Brain microvascular endothelial cell (primary cell): ENCODE data around the gene VTI1A.

ENCODE experiments used
- DNase-seq: peaks from one replicate; pipeline ENCODE4 v3.0.0-alpha.2; 2020
- H3K27ac ChIP-seq: fragments of 250-450 bp; sonication (Bioruptor Pico); 2 replicates; pipeline ENCODE4 v1.5.1; 2020; ENCODE audit warnings: mild to moderate bottlenecking, moderate library complexity
- H3K27me3 ChIP-seq: fragments of 250-450 bp; sonication (Bioruptor Pico); replicated peaks from 2 replicates; pipeline ENCODE4 v1.5.1; 2020; ENCODE audit warnings: mild to moderate bottlenecking
- H3K36me3 ChIP-seq: fragments of 250-450 bp; sonication (Bioruptor Pico); replicated peaks from 2 replicates; pipeline ENCODE4 v1.5.1; 2020; ENCODE audit warnings: mild to moderate bottlenecking
- H3K4me3 ChIP-seq: 2 replicates; pipeline ENCODE4 v1.5.1; 2011; ENCODE audit warnings: low read depth, mild to moderate bottlenecking, control low read depth, low read length, moderate library complexity
- CTCF ChIP-seq: IDR thresholded peaks from 2 replicates; pipeline ENCODE4 v1.5.1; 2011; ENCODE audit warnings: low read depth, mild to moderate bottlenecking, moderate library complexity, low read length, control low read depth, inconsistent platforms; ENCODE audit errors: missing control alignments
- in situ Hi-C: cut with HindIII; loops from 2 replicates; pipeline ENCODE4 v1.10.0; 2017; ENCODE audit warnings: low sequenced_read_pairs, low pct_ligation_motif_present

VTI1A gene

GRCh38 chr10:112532189-112532588 is 85.2 kb downstream of the VTI1A start:
- Histone ChIP-seq H3K4me3 (no peak overlapping the region), H3K27ac (no peak overlapping the region), H3K36me3 (no peaks in the 10 kb centered on the region), H3K27me3 (no peaks in the 10 kb centered on the region)
- in situ Hi-C loops: no loop called here
- no peak for TF ChIP-seq CTCF
- DNase-seq: no peak

- no peak for DNase-seq
- no peak overlapping the region for H3K4me3 ChIP-seq
- H3K36me3 ChIP-seq: no peaks in the 10 kb centered on the region
- H3K27ac ChIP-seq: no peak overlapping the region
- H3K27me3 ChIP-seq: no peaks in the 10 kb centered on the region
- in situ Hi-C loops: no loop called here
- TF ChIP-seq CTCF: no peak
Observed at GRCh38 chr10:112532956-112533355, 85.9 kb downstream of the VTI1A start.

GRCh38 chr10:112533916-112534315 is 86.9 kb downstream of the VTI1A start:
- no peaks in the 10 kb centered on the region for H3K27me3 ChIP-seq
- in situ Hi-C loops: no loop called here
- no peak overlapping the region for H3K27ac ChIP-seq
- TF ChIP-seq CTCF: no peak
- no peak overlapping the region for H3K4me3 ChIP-seq
- no peak for DNase-seq
- H3K36me3 ChIP-seq: no peaks in the 10 kb centered on the region

GRCh38 chr10:112535531-112535951 is 88.5 kb downstream of the VTI1A start:
- Histone ChIP-seq H3K36me3 (no peaks in the 10 kb centered on the region), H3K27ac (no peak overlapping the region), H3K4me3 (no peak overlapping the region), H3K27me3 (no peaks in the 10 kb centered on the region)
- in situ Hi-C loops: no loop called here
- no peak for DNase-seq
- no peak for TF ChIP-seq CTCF

- no peak for DNase-seq
- Histone ChIP-seq H3K4me3 (no peak overlapping the region), H3K27ac (no peak overlapping the region), H3K27me3 (no peaks in the 10 kb centered on the region), H3K36me3 (no peaks in the 10 kb centered on the region)
- TF ChIP-seq CTCF: no peak
- in situ Hi-C loops: no loop called here
Observed at GRCh38 chr10:112536663-112537062, 89.6 kb downstream of the VTI1A start.

- no peaks in the 10 kb centered on the region for H3K27me3 ChIP-seq
- in situ Hi-C loops: no loop called here
- TF ChIP-seq CTCF: no peak
- DNase-seq: no peak
- no peaks in the 10 kb centered on the region for H3K36me3 ChIP-seq
- H3K4me3 ChIP-seq: no peak overlapping the region
- H3K27ac ChIP-seq: no peak overlapping the region
Observed at GRCh38 chr10:112538168-112538567, 91.2 kb downstream of the VTI1A start.
